Measurements from ENCODE around the gene PYHIN1. TPM values are rescaled to one million over a fixed set of nuclear protein-coding genes. Genes with fewer than 3 reads are reported as not detected.

The PYHIN1 gene
- total and polyA plus RNA-seq, 2 of the 8 experiments (the other 6 are each of a cell fraction or from before 2014, with no cell fraction given): not detected

DNA sequence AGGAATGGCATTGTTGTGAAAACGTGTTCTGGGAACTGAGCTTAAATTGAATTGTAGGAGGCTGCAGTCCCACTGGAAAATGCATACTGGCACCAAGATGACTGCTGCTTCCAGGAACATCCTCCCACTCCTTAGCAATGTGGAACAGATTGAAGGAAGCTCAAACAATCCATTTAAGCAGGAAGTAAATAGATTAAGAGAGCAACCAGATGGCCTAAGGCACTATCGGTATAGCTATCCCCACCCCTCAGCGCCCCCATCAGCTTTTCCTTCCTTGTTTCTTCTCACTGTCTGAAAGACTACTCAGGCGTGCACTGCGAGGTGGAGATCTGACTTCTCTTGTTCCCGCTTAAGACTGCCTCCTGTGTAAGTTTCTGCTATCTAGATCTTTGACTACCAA is 74.3 kb downstream of the PYHIN1 start:
- H4K20me1 ChIP-seq (replicated peaks in 1 of 2; ENCODE audit: control insufficient read depth in 1 of 2, insufficient read depth in 2 of 2, low read length in 2 of 2): no peaks in the 10 kb centered on the region
- H3K23me2 ChIP-seq (ENCODE audit: low read depth, low read length): 0 out of 2 replicates have a peak, but pooled peaks cover 4% of the 10 kb centered on the region
- peak overlapping the region; percentile 26; the same call in 1 of the 2 replicates for H3K18ac ChIP-seq (ENCODE audit: extremely low read depth, low read length)
- H3K9ac ChIP-seq (replicated peaks in 1 of 4; ENCODE audit: extremely low read depth in 1 of 4, low read depth in 3 of 4, low read length in 3 of 4): no peak overlapping the region; a peak in 1 of 7 replicates
- H2BK120ac ChIP-seq (replicated peaks; ENCODE audit: low read depth, low read length): no peak overlapping the region
- H3K23ac ChIP-seq (ENCODE audit: insufficient read length): no peak overlapping the region
- no peaks in the 10 kb centered on the region for H3K79me2 ChIP-seq (ENCODE audit: control insufficient read depth in 1 of 2, insufficient read depth in 2 of 2, low read length in 2 of 2)
- no peak overlapping the region for H4K91ac ChIP-seq (replicated peaks; ENCODE audit: insufficient read length, low read length)
- no peak overlapping the region for H4K8ac ChIP-seq (ENCODE audit: extremely low read depth, insufficient read depth, low read length)
- peaks cover 2 to 25% (median 17%) of the 10 kb centered on the region in 4 experiments; a peak in 5 of 7 replicates for H3K4me1 ChIP-seq (replicated peaks in 1 of 4; ENCODE audit: control insufficient read depth in 3 of 4, insufficient read depth in 4 of 4, low read length in 3 of 4)
- H2BK20ac ChIP-seq (ENCODE audit: low read length): no peak overlapping the region
- H3K27me3 ChIP-seq (replicated peaks in 1 of 4; ENCODE audit: control insufficient read depth in 3 of 4, extremely low read depth in 1 of 4, insufficient read depth in 3 of 4, low read length in 3 of 4): peaks cover 1 to 22% (median 16%) of the 10 kb centered on the region in 4 experiments; a peak in 5 of 7 replicates
- peak overlapping the region; percentile 10 to 58 (median 23); a peak in 5 of 8 replicates for H3K4me3 ChIP-seq (ENCODE audit: extremely low read depth in 1 of 4, insufficient read depth in 2 of 4, low read depth in 3 of 4, low read length in 4 of 4)
- no peaks in the 10 kb centered on the region for H3K9me3 ChIP-seq (ENCODE audit: insufficient read depth in 2 of 2, low read depth in 1 of 2, low read length in 1 of 2)
- ChIA-PET POLR2A (ENCODE audit: partially characterized antibody) (no interaction called here), CTCF (ENCODE audit: partially characterized antibody) (interaction anchor here (0.6 to 1.1 kb wide), 6 partner anchors 9 to 499 kb away, joined by 3 to 4 read pairs (median 3); no protein-coding TSS in a partner anchor)
- H3K36me3 ChIP-seq (ENCODE audit: control insufficient read depth in 2 of 4, insufficient read depth in 4 of 4, low read length in 3 of 4): no peaks in the 10 kb centered on the region
- no peak for FAIRE-seq
- peak overlapping the region; percentile 28; the same call in 1 of the 2 replicates for H2BK12ac ChIP-seq (ENCODE audit: low read depth, low read length)
- WGBS, 2 experiments (ENCODE audit: extremely low coverage in 1 of 2, insufficient coverage in 1 of 2, insufficient read length in 1 of 2, insufficient replicate concordance in 2 of 2, low coverage in 1 of 2, low lambda C conversion rate in 2 of 2, missing lambda C conversion rate in 1 of 2): 8% methylated on average over 6 of the region's 6 CpGs; no CpG with 5 or more reads in 1 of the 2 experiments
- H2AFZ ChIP-seq (ENCODE audit: low read length): peak overlapping the region; percentile 96; the same call in 1 of the 2 replicates
- DNase-seq (ENCODE audit: low read depth in 1 of 2, low spot score in 2 of 2): peak in 1 of 2 experiments; percentile 47
- no peak overlapping the region; the same call in 1 of the 2 replicates for H2AK5ac ChIP-seq (ENCODE audit: low read depth, low read length)
- H3K4me2 ChIP-seq (ENCODE audit: insufficient read depth in 1 of 2, low read depth in 2 of 2, low read length in 2 of 2): peak overlapping the region; percentile 85 to 86
- no peak overlapping the region for H4K5ac ChIP-seq (ENCODE audit: insufficient read length, low read depth, low read length)
- no peaks in the 10 kb centered on the region for H3K79me1 ChIP-seq (ENCODE audit: low read depth, low read length)
- no peak for TF ChIP-seq NANOG (IDR thresholded peaks at IDR 0.05; ENCODE audit: insufficient read depth, low read depth, low read length, poor library complexity, severe bottlenecking)
- peak in 1 of 2 experiments; percentile 28; a peak in 1 of 3 replicates for TF ChIP-seq POLR2A (IDR thresholded peaks at IDR 0.05; ENCODE audit: control extremely low read depth in 1 of 2, low read depth in 2 of 2, low read length in 2 of 2)
- TF ChIP-seq SIX5 (IDR thresholded peaks at IDR 0.05; ENCODE audit: low read depth, low read length): no peak
- TF ChIP-seq NRF1 (IDR thresholded peaks at IDR 0.05; ENCODE audit: low read depth, low read length): no peak
- no peak overlapping the region for H2BK5ac ChIP-seq (ENCODE audit: low read depth, low read length)
- H2BK15ac ChIP-seq (ENCODE audit: low read length): no peak overlapping the region
- H3K4ac ChIP-seq (replicated peaks; ENCODE audit: insufficient read length, low read depth, low read length): no peak overlapping the region
- H3K27ac ChIP-seq (ENCODE audit: low read depth, low read length): no peak overlapping the region
- no peak overlapping the region for H3K56ac ChIP-seq (replicated peaks; ENCODE audit: insufficient read length, low read depth, low read length)
- H3K14ac ChIP-seq (ENCODE audit: insufficient read length): no peak overlapping the region

Data from H1 (cell line).